Activated T-cell treated with anti-CD3 and anti-CD28 coated beads, Interleukin-2, amount 50 U/mL, for 72 hours (primary cell): Measurements from ENCODE around the gene OSBPL1A. TPM values are rescaled to one million over a fixed set of nuclear protein-coding genes. Genes with fewer than 3 reads are reported as not detected.

ENCODE experiments used
- ATAC-seq, 2 donors: fragments of 150-1000 bp; cut with Tn5 transposase; replicated peaks in 1 of 2; 2 replicates each; pipeline ENCODE4 v1.10.0; 2021; ENCODE audit warnings: moderate library complexity in 2 of 2, mild to moderate bottlenecking in 1 of 2
- DNase-seq, 2 donors: peaks; one replicate each; pipeline ENCODE4 v3.0.0; 2021 to 2022; ENCODE audit warnings: mixed read lengths in 1 of 2
- H3K27ac Mint-ChIP-seq: one replicate; pipeline ENCODE4 v1.8.0; 2022; ENCODE audit warnings: mild to moderate bottlenecking, moderate library complexity, mixed read lengths
- H3K27me3 Mint-ChIP-seq: one replicate; pipeline ENCODE4 v1.8.0; 2022; ENCODE audit warnings: low read depth, mixed read lengths
- H3K36me3 Mint-ChIP-seq, 2 donors: one replicate each; pipeline ENCODE4 v1.8.0; 2022; ENCODE audit warnings: mixed read lengths in 2 of 2, mild to moderate bottlenecking in 1 of 2; ENCODE audit not compliant: insufficient read depth in 2 of 2
- H3K4me1 Mint-ChIP-seq: one replicate; pipeline ENCODE4 v1.8.0; 2022; ENCODE audit warnings: low read depth, mixed read lengths
- H3K4me3 Mint-ChIP-seq, 2 donors: one replicate each; pipeline ENCODE4 v1.8.0; 2022; ENCODE audit warnings: mild to moderate bottlenecking in 2 of 2, mixed read lengths in 2 of 2, moderate library complexity in 2 of 2
- H3K9me3 Mint-ChIP-seq, 2 donors: one replicate each; pipeline ENCODE4 v1.8.0; 2022; ENCODE audit warnings: mixed read lengths in 2 of 2
- total RNA-seq, 2 donors: library from RNA; stranded (reverse); gene quantifications; one replicate each; pipeline ENCODE4 v1.2.3, GENCODE V29; 2022

OSBPL1A gene
- total RNA-seq, 2 donors from 2014 or later, result 1.5 to 2.4 TPM

DNA sequence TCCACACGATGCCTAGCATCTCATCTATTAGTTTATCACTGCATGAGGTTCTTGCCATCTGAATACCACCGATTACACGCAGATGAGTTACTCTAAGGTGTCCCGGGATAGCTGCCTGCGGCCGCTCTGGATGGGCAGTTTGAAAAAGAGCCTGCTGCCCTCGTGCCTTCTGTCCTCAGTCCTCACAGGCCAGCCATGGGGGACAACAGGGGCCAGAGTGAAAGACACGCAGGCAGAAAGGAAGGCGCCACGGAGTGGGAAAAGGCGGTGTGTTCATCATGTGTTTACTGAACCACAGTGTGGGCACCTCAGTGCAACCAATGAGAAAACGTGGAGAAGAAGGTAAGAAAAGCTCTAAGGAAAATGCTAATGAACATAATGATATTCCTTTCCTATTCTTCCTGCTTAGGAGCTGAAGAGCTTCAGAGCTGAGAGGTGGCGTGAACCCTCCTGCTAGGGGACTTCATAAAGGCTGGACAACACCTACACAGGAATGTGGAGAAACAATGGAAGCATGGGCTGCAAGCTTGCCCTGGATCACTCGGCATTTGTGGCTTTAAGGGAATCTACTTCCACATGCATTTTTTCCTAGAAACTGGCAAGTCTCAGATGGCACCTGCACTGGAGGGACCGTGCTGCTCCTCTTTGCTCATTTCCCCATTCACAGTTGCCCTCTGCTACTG is 207.8 kb downstream of the OSBPL1A start:
- no peak overlapping the region for H3K4me3 Mint-ChIP-seq
- H3K4me1 Mint-ChIP-seq, result no peaks in the 10 kb centered on the region
- no peaks in the 10 kb centered on the region for H3K9me3 Mint-ChIP-seq
- no peaks in the 10 kb centered on the region for H3K36me3 Mint-ChIP-seq
- ATAC-seq (no peak), DNase-seq (no peak)
- H3K27me3 Mint-ChIP-seq, result peaks cover under 1% of the 10 kb centered on the region
- no peak overlapping the region for H3K27ac Mint-ChIP-seq

DNA sequence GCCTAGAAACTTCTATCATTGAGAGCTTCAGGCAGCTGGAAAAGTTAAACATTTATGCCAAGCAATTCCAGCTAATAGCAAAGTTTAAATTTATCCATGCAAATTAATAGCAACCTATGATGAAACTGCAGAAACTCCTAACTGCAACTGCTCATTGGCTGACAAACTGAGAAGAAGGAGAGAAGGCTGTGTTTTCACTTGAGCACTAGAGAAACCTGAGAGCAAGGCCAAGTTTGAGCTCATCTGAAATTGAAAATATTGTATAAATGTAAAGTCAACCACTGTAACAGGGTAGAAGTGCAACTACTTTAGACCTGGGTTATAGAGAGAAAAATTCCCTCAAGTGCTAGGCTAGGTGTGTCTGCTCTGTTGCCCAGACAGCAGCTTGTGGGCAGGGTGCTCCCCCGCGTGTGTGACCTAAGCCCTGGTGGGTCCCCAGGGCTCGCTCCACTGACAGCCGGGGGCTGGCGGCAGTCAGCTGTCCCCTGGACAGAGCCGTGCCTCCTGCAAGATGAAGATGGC is 208.6 kb downstream of the OSBPL1A start:
- ATAC-seq (no peak), DNase-seq (no peak)
- H3K4me1 Mint-ChIP-seq, result no peaks in the 10 kb centered on the region
- H3K27me3 Mint-ChIP-seq, result peaks cover 6% of the 10 kb centered on the region
- H3K36me3 Mint-ChIP-seq, result no peaks in the 10 kb centered on the region
- H3K9me3 Mint-ChIP-seq, result no peaks in the 10 kb centered on the region
- H3K27ac Mint-ChIP-seq, result no peak overlapping the region
- H3K4me3 Mint-ChIP-seq, result no peak overlapping the region

DNA sequence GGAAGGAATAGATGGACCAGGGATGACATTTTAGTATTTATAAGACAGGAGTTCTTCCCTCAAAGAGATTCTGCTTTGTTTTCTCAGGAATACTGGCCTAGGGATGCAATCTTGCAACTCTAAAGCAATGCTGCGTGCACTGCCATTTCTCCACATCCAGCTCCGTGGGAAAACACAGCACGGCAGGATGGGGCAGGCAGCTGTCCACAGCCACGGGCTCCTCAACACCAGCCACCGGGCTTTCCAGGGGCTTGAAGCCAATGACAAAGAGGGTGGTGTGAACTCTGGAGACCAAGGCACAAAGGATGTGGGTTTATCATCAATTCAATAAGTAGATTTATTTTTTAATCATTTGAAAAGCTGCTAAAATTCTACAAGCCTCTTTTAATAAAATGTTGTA is 209.5 kb downstream of the OSBPL1A start:
- Mint-ChIP-seq H3K27me3 (peaks cover 6% of the 10 kb centered on the region), H3K4me1 (no peaks in the 10 kb centered on the region), H3K27ac (no peak overlapping the region), H3K36me3 (no peaks in the 10 kb centered on the region), H3K4me3 (no peak overlapping the region), H3K9me3 (no peaks in the 10 kb centered on the region)
- DNase-seq, result no peak
- ATAC-seq, result no peak

DNA sequence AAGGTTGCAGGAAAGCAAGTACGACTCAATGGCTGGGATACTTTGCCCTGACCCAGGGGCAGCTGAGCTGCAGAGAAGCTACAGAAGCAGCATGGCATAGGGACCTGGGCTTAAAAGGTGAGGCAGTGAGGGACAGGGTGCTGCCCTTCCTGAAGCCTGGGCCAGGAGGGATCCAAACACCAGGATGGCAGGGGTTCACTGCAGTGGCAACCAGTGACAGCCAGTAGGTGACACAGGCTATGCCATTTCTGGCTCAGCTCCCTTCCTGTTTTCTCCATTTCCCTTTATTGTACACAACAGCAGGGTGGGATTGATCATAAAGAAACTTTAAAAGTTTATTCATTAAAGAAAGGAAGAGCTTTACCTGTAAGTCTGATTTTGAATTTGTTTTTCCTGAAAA is 209.9 kb downstream of the OSBPL1A start:
- ATAC-seq, result no peak
- Mint-ChIP-seq H3K4me3 (no peak overlapping the region), H3K4me1 (no peaks in the 10 kb centered on the region), H3K9me3 (no peaks in the 10 kb centered on the region), H3K27me3 (peaks cover 6% of the 10 kb centered on the region), H3K36me3 (no peaks in the 10 kb centered on the region), H3K27ac (no peak overlapping the region)
- DNase-seq, result no peak

DNA sequence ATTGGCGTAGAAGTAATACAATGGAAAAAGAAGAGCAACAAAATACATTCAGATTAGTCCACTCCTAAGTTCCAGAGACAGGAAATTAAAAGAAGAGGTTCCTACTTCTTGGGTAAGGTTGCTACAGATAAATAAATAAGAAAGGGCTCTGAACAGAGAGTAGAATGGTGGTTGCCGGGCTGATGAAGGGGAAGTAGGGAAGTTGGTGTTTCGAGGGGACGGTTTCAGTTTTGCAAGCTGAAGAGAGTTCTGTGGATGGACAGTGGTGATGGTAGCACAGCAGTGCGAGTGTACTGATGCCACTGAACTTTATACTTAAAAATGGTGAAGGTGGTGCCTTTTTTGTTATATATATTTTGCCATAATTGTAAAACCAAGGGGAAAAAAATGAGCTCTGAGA is 210.6 kb downstream of the OSBPL1A start:
- ATAC-seq (no peak), DNase-seq (no peak)
- Mint-ChIP-seq H3K36me3 (no peaks in the 10 kb centered on the region), H3K4me1 (peaks cover 5% of the 10 kb centered on the region), H3K9me3 (no peaks in the 10 kb centered on the region), H3K4me3 (no peak overlapping the region), H3K27ac (no peak overlapping the region), H3K27me3 (peaks cover 6% of the 10 kb centered on the region)

DNA sequence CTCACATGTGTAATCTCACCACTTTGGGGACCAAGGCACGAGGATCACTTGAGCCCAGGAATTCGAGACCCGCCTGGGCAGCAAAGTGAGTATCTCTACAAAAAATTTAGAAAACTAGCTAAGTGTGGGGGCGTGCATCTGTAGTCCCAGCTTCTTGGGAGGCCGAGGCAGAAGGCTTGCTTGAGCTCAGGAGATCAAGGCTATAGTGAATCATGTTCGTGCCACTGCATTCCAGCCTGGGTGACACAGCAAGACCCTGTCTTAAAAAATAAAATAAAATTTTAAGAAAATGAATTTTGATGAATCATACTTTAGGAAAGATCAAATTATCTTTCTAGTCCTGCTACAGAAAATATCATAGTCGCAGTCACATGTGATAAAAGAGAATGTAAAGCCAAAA is 211.8 kb downstream of the OSBPL1A start:
- no peak for DNase-seq
- Mint-ChIP-seq H3K4me1 (peaks cover 11% of the 10 kb centered on the region), H3K27ac (no peak overlapping the region), H3K36me3 (no peaks in the 10 kb centered on the region), H3K4me3 (no peak overlapping the region), H3K9me3 (no peaks in the 10 kb centered on the region), H3K27me3 (peaks cover 6% of the 10 kb centered on the region)
- no peak for ATAC-seq

DNA sequence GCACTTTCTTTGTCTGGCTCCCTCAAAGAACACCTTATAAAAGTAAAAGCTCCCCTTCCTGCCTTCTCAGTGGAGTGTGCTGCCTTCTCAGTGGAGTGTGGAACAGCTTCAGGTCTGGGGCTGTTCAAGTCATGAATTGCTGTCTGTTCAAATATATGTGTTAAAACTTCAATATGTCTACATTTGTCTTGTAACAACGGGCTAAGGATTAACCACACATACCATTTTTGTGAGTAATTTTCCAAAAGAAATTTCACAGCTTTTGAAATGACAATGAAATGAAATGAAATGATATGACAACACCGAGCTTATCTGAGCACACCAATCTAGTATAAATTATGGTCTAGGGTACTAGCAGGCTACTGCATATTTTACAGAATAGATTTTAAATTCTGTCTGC is 215.8 kb downstream of the OSBPL1A start:
- Mint-ChIP-seq H3K4me1 (peaks cover 11% of the 10 kb centered on the region), H3K4me3 (no peak overlapping the region), H3K9me3 (no peaks in the 10 kb centered on the region), H3K27ac (no peak overlapping the region), H3K36me3 (no peaks in the 10 kb centered on the region), H3K27me3 (peaks cover 6% of the 10 kb centered on the region)
- peak; percentile 31 to 58 for ATAC-seq
- DNase-seq, result no peak

DNA sequence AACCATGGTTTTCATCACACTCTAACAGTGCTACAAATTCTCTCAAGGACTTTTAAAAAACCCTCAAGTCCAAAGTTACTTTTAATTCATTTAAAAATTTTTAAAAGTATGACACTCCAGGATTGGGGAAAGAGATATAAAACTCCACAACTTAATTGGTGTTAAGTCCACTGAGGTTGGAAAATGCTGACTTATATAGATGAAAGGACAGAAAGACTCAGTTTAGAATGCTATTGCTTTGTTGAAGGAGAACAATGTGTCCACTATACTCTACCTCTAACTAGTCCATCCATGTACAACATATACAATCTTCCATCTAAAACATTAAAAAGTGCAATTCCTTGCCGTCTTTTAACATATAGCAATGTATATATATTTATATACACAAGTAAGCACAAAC is 217.6 kb downstream of the OSBPL1A start:
- H3K4me3 Mint-ChIP-seq, result no peak overlapping the region
- H3K4me1 Mint-ChIP-seq, result peaks cover 11% of the 10 kb centered on the region
- no peak for DNase-seq
- no peaks in the 10 kb centered on the region for H3K36me3 Mint-ChIP-seq
- no peak for ATAC-seq
- H3K27ac Mint-ChIP-seq, result no peak overlapping the region
- no peaks in the 10 kb centered on the region for H3K9me3 Mint-ChIP-seq
- peaks cover 6% of the 10 kb centered on the region for H3K27me3 Mint-ChIP-seq

DNA sequence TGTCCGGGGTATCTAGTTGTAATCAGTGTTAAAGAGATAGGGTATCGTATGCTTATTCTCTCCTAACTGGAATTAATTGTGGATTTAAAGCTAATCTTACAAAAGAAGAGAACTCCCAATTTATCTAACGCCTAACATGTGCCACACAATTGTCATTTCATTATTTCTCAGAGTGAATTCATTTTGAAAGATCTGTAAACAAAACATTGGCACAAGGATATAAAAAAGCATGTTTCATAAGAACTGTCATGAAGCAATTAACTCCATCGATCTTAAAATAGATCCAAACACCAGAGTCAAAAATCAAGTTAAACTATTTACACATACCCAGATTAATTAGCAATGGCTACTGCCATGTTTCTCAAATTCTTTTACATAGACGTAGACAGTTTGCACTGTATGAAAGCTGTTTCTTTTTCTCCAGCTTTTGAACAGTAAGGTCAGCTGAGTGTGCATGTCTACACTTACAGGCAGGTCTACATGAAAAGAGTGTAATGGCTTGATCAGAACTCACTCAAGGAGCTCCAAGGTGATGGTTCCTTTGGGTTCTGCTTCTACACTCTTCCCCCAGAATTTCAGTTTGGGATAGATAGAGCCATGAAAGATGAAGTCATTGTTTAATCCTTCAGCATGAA is 220.0 kb downstream of the OSBPL1A start:
- Mint-ChIP-seq H3K27ac (no peak overlapping the region), H3K36me3 (no peaks in the 10 kb centered on the region), H3K4me3 (no peak overlapping the region), H3K27me3 (no peaks in the 10 kb centered on the region), H3K9me3 (no peaks in the 10 kb centered on the region), H3K4me1 (peaks cover 16% of the 10 kb centered on the region)
- DNase-seq (no peak), ATAC-seq (no peak)

DNA sequence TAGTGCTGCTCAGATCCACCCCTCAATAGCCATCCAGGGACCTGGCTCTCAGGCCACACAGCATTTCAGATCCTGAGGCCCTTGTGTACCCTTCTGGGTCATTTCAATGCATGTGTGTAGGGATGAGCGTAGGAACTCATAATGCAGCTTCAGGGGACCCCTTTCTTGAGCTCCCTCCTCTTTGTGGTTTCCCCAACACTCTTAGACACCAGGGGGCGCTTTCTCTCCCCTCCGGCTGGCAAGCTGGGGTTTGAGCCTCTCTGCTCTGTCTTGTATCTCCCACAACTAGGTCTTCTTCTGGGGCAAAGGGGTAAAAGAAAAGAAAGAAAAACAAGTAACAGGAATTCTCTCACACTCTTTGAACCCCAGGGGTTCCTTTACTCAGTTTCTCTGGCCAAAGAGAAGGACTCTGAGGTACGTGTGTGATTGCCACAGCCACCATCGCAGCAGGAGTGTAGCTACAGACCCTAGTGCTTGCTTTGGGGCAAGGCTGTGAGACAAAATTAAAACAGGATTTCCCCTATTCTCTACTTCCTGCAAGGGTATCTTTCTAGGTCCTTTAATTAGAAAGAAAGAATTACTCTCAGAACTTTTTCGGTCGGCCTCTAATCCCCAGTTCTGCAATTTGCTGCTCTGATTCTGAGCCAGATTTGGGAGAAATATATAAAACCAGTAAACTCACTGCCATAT is 220.8 kb downstream of the OSBPL1A start:
- Mint-ChIP-seq H3K27ac (no peak overlapping the region), H3K27me3 (no peaks in the 10 kb centered on the region), H3K4me3 (no peak overlapping the region), H3K36me3 (no peaks in the 10 kb centered on the region), H3K4me1 (peaks cover 10% of the 10 kb centered on the region), H3K9me3 (no peaks in the 10 kb centered on the region)
- ATAC-seq, result peak in 1 of 2 donors; percentile 53
- peak; percentile 61 to 62 for DNase-seq

DNA sequence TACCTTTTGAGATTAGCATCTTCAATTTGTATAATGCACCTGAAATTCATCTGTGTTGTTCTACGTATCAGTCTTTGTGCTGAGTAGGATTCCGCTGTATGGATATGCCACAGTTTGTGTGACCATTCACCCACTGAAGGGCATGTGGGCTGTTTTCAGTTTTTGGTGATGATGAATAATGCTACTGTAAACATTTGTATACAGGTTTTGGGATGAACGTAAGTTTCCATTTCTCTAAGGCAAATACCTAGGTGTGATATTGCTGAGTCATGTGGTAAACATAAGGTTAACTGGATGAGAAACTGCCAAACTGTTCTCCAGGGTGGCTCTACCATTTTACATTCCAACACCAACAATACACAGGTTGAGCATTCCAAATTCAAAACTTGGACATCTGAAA is 223.6 kb downstream of the OSBPL1A start:
- DNase-seq, result peak in 1 of 2 donors; percentile 3
- no peaks in the 10 kb centered on the region for H3K9me3 Mint-ChIP-seq
- no peaks in the 10 kb centered on the region for H3K36me3 Mint-ChIP-seq
- ATAC-seq, result peak; percentile 51 to 69
- H3K27me3 Mint-ChIP-seq, result no peaks in the 10 kb centered on the region
- H3K4me1 Mint-ChIP-seq, result peaks cover 6% of the 10 kb centered on the region
- no peak overlapping the region for H3K4me3 Mint-ChIP-seq
- H3K27ac Mint-ChIP-seq, result no peak overlapping the region

DNA sequence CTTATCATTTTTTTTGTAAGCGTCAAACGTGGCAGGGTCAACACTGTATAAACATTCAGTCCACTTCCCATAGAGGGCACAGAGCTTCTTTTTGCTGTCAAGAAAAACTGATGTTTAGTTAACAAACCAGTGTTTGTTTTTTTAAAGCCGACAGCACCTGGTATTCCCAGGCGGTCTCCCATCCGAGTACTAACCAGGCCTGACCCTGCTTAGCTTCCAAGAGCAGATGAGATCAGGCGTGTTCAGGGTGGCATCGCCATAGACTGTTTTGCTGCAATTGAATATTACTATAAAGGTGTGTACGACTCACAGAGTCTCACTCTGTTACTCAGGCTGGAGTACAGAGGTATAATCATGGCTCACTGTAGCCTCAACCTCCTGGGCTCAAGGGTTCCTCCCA is 227.3 kb downstream of the OSBPL1A start:
- Mint-ChIP-seq H3K4me3 (no peak overlapping the region), H3K9me3 (no peaks in the 10 kb centered on the region), H3K27ac (no peak overlapping the region), H3K36me3 (no peaks in the 10 kb centered on the region), H3K4me1 (peaks cover 6% of the 10 kb centered on the region), H3K27me3 (no peaks in the 10 kb centered on the region)
- DNase-seq, result peak in 1 of 2 donors; percentile 3
- ATAC-seq, result peak in 1 of 2 donors; percentile 33

DNA sequence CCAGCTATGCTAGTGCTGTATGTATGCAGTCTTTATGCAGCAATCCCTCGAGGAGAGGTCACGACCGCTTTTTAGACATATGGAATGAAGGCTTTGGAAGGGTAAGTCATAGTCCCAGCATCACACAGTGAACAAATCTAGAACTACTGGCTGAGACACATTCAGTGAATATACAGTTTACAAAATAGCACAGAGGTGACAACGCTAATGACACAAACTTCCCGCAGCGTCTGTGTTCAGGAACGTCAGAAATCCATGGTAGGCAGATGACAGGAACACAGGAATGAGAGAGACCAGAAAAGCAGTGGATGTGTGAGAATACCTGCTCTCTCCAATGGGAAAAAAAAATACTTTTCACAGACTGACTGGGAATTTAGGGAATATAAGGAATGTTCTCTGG is 229.1 kb downstream of the OSBPL1A start:
- Mint-ChIP-seq H3K27me3 (no peaks in the 10 kb centered on the region), H3K4me3 (no peak overlapping the region), H3K4me1 (peaks cover under 1% of the 10 kb centered on the region), H3K9me3 (no peaks in the 10 kb centered on the region), H3K36me3 (no peaks in the 10 kb centered on the region), H3K27ac (no peak overlapping the region)
- DNase-seq, result no peak
- ATAC-seq, result no peak
